ENCODE results near the gene CTSW. TPM values are rescaled to one million over a fixed set of nuclear protein-coding genes. Genes with fewer than 3 reads are reported as not detected.

The CTSW gene
- total RNA-seq, 1 donor from 2014 or later: not detected

DNA sequence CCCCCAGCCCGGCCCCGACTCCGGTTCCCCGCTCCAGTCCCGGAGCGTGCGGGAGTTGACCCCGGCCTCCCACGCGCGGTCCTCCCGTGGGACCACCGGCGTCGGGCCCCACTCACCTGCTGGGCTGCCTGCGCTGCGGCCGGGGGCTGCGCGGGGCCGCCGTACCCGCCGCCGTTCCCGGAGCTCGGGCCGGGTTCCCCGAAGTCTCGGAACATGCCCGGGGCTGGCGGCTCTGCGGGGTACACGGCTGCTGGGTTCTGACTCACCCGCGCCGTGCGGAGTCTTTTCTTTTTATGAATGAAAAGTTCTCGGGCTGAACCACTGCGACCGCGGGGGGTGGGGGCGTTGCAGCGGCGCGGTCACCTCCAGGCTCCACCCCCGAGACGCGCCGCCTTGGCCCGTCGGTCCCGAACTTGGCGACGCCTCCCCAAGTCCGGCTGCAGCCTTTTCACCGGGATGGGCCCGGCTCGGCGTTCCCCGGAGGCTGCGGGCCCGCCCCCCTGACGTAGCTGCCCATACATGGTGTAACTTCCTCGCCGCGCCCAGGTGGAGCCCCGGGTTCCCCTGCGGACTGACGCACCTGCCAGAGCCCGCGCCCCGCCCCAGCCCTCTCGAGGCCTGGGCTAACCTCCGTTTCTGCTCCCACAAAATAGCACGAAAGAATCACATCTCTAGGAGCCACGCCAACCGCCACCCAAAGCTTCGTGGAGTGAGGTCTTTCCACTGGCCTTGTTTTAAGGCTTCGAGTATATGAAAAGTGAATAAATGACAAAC is 20.7 kb downstream of the CTSW start, which contains the start of gene FOSL1:
Gene FOSL1, minus strand, starts transcription at position 264 of the 774 bp plus-strand sequence. Its CDS starts 49 bp downstream, at position 215.
- DNase-seq (ENCODE audit: low spot score): peak; percentile 46
- H3K27ac Mint-ChIP-seq (ENCODE audit: unreplicated experiment): no peak within 1 kb of the TSS

GRCh38 chr11:65900899-65901180 is 21.2 kb downstream of the CTSW start:
- no peak overlapping the region for H3K27ac Mint-ChIP-seq (ENCODE audit: unreplicated experiment)
- no peak for DNase-seq (ENCODE audit: low spot score)
- peaks cover 17% of the 10 kb centered on the region for H3K27me3 Mint-ChIP-seq (ENCODE audit: unreplicated experiment)
- no peak overlapping the region for H3K4me3 Mint-ChIP-seq (ENCODE audit: unreplicated experiment)
- H3K4me1 Mint-ChIP-seq (ENCODE audit: unreplicated experiment): peaks cover 3% of the 10 kb centered on the region
- no peaks in the 10 kb centered on the region for H3K9me3 Mint-ChIP-seq (ENCODE audit: unreplicated experiment)
- H3K36me3 Mint-ChIP-seq (ENCODE audit: low read depth, unreplicated experiment): no peaks in the 10 kb centered on the region
- TF ChIP-seq CTCF (IDR thresholded peaks at IDR 0.05; ENCODE audit: unreplicated experiment): no peak

More for the DNA sequence above, 20.7 kb downstream of the CTSW start, which contains the start of gene FOSL1:
- no peaks in the 10 kb centered on the region for H3K36me3 Mint-ChIP-seq (ENCODE audit: low read depth, unreplicated experiment)
- no peak for TF ChIP-seq CTCF (IDR thresholded peaks at IDR 0.05; ENCODE audit: unreplicated experiment)
- peak within 1 kb of the TSS; percentile 42 for H3K4me3 Mint-ChIP-seq (ENCODE audit: unreplicated experiment)
- H3K27me3 Mint-ChIP-seq (ENCODE audit: unreplicated experiment): peaks cover 18% of the 10 kb centered on the region
- no peaks in the 10 kb centered on the region for H3K9me3 Mint-ChIP-seq (ENCODE audit: unreplicated experiment)
- H3K4me1 Mint-ChIP-seq (ENCODE audit: unreplicated experiment): peaks cover 3% of the 10 kb centered on the region

DNA sequence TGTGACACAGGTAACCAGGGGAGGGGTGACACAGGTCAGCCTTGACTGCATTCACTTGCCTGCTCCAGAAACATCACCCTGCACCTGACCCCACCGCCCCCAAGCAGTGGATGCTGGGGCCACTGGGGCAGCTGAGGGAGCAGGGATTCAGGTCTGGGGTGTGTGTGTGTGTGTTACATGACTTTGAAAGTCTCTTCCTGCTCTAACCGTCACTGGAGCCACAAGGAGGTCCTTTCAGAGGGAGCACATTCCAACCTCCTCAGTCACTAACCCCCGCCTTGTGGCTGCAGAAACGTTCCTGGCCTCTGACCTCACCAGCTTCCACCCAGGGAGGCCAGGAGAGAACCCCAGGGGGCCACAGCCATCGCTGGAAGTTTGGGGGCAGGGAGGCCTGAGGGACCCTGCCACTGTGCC is 23.4 kb downstream of the CTSW start:
- Mint-ChIP-seq H3K27ac (ENCODE audit: unreplicated experiment) (no peak overlapping the region), H3K9me3 (ENCODE audit: unreplicated experiment) (no peaks in the 10 kb centered on the region), H3K36me3 (ENCODE audit: low read depth, unreplicated experiment) (no peaks in the 10 kb centered on the region), H3K4me1 (ENCODE audit: unreplicated experiment) (peaks cover 3% of the 10 kb centered on the region), H3K27me3 (ENCODE audit: unreplicated experiment) (peaks cover 18% of the 10 kb centered on the region), H3K4me3 (ENCODE audit: unreplicated experiment) (no peak overlapping the region)
- TF ChIP-seq CTCF (IDR thresholded peaks at IDR 0.05; ENCODE audit: unreplicated experiment): no peak
- DNase-seq (ENCODE audit: low spot score): no peak

DNA sequence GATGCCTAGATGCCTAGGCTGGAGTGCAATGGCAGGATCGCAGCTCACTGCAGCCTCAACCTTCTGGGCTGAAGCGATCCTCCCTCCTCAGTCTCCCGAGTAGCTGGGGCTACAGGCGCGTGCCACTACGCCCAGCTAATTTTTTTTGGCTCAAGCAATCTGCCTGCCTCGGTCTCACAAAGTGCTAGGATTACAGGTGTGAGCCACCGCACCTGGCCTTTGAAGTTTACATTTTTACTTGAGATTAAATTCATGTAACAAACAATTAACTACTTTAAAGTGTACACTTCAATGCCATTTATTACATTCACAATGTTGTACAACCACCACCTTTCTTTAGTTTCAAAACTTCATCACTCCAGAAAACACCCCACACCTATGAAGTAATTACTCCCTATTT is 24.1 kb downstream of the CTSW start:
- Mint-ChIP-seq H3K27me3 (ENCODE audit: unreplicated experiment) (peaks cover 16% of the 10 kb centered on the region), H3K4me3 (ENCODE audit: unreplicated experiment) (no peak overlapping the region), H3K9me3 (ENCODE audit: unreplicated experiment) (no peaks in the 10 kb centered on the region), H3K4me1 (ENCODE audit: unreplicated experiment) (peaks cover 2% of the 10 kb centered on the region), H3K36me3 (ENCODE audit: low read depth, unreplicated experiment) (no peaks in the 10 kb centered on the region), H3K27ac (ENCODE audit: unreplicated experiment) (no peak overlapping the region)
- TF ChIP-seq CTCF (IDR thresholded peaks at IDR 0.05; ENCODE audit: unreplicated experiment): no peak
- DNase-seq (ENCODE audit: low spot score): no peak

- no peaks in the 10 kb centered on the region for H3K36me3 Mint-ChIP-seq (ENCODE audit: low read depth, unreplicated experiment)
- H3K9me3 Mint-ChIP-seq (ENCODE audit: unreplicated experiment): no peaks in the 10 kb centered on the region
- peaks cover 11% of the 10 kb centered on the region for H3K27me3 Mint-ChIP-seq (ENCODE audit: unreplicated experiment)
- no peak for TF ChIP-seq CTCF (IDR thresholded peaks at IDR 0.05; ENCODE audit: unreplicated experiment)
- H3K4me1 Mint-ChIP-seq (ENCODE audit: unreplicated experiment): no peaks in the 10 kb centered on the region
- H3K4me3 Mint-ChIP-seq (ENCODE audit: unreplicated experiment): no peak overlapping the region
- no peak for DNase-seq (ENCODE audit: low spot score)
- no peak overlapping the region for H3K27ac Mint-ChIP-seq (ENCODE audit: unreplicated experiment)
Observed at GRCh38 chr11:65906602-65907001, 27.0 kb downstream of the CTSW start.
